Gastrocnemius medialis (tissue), 4 donors: Measurements from ENCODE around the gene TM9SF1. TPM values are rescaled to one million over a fixed set of nuclear protein-coding genes. Genes with fewer than 3 reads are reported as not detected.

Experiments used
- ATAC-seq, 2 donors: fragments of 150-250 bp; one replicate each; pipeline ENCODE4 v1.9.1; 2016
- DNase-seq, 2 donors: peaks; one replicate each; pipeline ENCODE4 v3.0.0-alpha.2; 2019
- H3K27ac ChIP-seq, 4 donors: fragments of 200-600 bp; sonication (generic); 1 replicate in 1 of 4; 2 replicates in 3 of 4; pipeline ENCODE4 v1.5.1; 2016 to 2018; ENCODE audit warnings: mild to moderate bottlenecking in 2 of 4, moderate library complexity in 1 of 4
- H3K27me3 ChIP-seq, 3 donors: fragments of 200-600 bp; sonication (generic) in 2 of 3; 1 replicate in 1 of 3; 2 replicates in 2 of 3; pipeline versions ENCODE4 v1.5.1 to v1.6.0; 2016 to 2019; ENCODE audit warnings: mild to moderate bottlenecking in 1 of 3, moderate library complexity in 1 of 3
- H3K36me3 ChIP-seq, 2 donors: fragments of 200-600 bp; sonication (generic) in 1 of 2; one replicate each; pipeline ENCODE4 v1.5.1; 2017 to 2018
- H3K4me1 ChIP-seq, 2 donors: fragments of 200-600 bp; sonication (generic) in 1 of 2; one replicate each; pipeline ENCODE4 v1.5.1; 2016 to 2017; ENCODE audit warnings: mild to moderate bottlenecking in 2 of 2
- H3K4me3 ChIP-seq, 4 donors: fragments of 200-600 bp; sonication (generic) in 3 of 4; 1 replicate in 1 of 4; 2 replicates in 3 of 4; pipeline ENCODE4 v1.5.1; 2016 to 2019; ENCODE audit warnings: mild to moderate bottlenecking in 2 of 4
- H3K9me3 ChIP-seq, 3 donors: fragments of 200-600 bp; sonication (generic) in 2 of 3; 1 replicate in 1 of 3; 2 replicates in 2 of 3; pipeline ENCODE4 v1.5.1; 2016 to 2019
- POLR2A ChIP-seq, 2 donors: fragments of 450-650 bp; IDR thresholded peaks; one replicate each; pipeline ENCODE4 v1.6.1; 2017; ENCODE audit warnings: antibody characterized with exemption in 2 of 2, mild to moderate bottlenecking in 2 of 2, moderate library complexity in 2 of 2
- in situ Hi-C, 4 donors: fragments of 200-750 bp; cut with MboI; loops; one replicate each; pipeline versions ENCODE4 v1.15.0 to v1.8.0; 2017; ENCODE audit warnings: low sequenced_read_pairs in 4 of 4
- intact Hi-C: fragments of 100-400 bp; cut with DNase I; formaldehyde crosslinking; loops from one replicate; pipeline ENCODE4 v1.15.1; 2023; ENCODE audit warnings: low total_unique reads
- total RNA-seq, 4 donors: library from RNA; depleted of rRNA; stranded (reverse); fragments of >200 nt; gene quantifications; one replicate each; pipeline versions ENCODE4 v1.1.0 to v1.2.3, GENCODE V29; 2016
- TF ChIP-seq, protein P1 (sequence below), 5 experiments: fragments of 450-650 bp in 3 of 5; fragments of 200-600 bp in 2 of 5; sonication (generic) in 2 of 5; IDR thresholded peaks in 4 of 5; conservative IDR thresholded peaks in 1 of 5; 1 replicate in 4 of 5; 2 replicates in 1 of 5; pipeline ENCODE4 v1.5.1; 2016 to 2019; ENCODE audit warnings: antibody characterized with exemption in 5 of 5, mild to moderate bottlenecking in 3 of 5, moderate library complexity in 3 of 5

Gene TM9SF1
- total RNA-seq, 4 donors from 2014 or later: 31.4 to 46.4 (median 36.7) TPM

DNA sequence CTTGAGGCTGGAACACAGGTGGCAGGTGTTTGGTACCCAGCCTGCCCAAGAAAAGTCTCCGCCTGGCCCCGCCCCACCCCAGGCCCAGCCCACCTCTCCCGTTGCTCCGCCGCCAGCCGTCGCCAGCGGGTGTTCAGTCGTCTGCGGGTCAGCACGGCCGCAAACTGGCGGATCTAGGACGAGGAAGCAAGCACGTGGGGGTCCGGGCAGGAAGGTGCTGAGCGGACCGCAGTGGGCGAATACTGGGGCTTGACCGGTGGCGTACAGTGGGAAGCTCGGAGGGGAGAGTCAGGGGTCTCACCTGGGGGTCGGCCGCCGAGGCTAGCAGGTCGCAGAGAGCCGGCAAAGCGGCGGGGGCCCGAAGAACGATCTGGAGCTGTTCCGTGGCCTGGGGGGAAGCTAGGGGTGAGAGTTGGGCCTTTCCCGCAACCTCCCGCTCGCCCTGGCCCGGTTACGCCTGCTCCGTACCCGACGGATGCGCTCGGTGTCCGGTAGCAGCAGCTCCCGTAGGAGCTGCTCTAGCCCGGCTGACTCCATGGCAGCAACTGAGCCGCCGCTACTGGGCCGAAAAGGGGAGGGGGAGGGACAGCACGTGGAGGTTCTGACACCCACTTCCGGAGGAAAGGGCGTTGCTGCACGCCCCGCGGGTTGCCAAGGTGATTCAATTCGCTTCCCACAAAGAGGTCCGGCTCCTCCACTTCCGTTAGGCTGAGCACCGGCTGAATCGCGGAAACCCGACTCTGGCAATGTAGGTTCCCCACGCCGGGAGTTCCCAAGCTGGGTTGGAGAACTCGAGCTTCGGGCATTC is 6.8 kb downstream of the TM9SF1 start, which contains the start of gene IPO4:
Gene IPO4, minus strand, starts transcription at position 566 of the 808 bp plus-strand sequence. Its CDS starts 29 bp downstream, at position 537.
- Histone ChIP-seq H3K9me3 (no peaks in the 10 kb centered on the region), H3K4me1 (peaks cover 12 to 16% of the 10 kb centered on the region in 2 donors), H3K27ac (peak within 1 kb of the TSS; percentile 83 to 90 (median 86)), H3K4me3 (peak within 1 kb of the TSS; percentile 62 to 84 (median 82)), H3K36me3 (peaks cover 0 to 55% of the 10 kb centered on the region in 2 donors), H3K27me3 (no peaks in the 10 kb centered on the region)
- peak; percentile 99 for ATAC-seq
- peak; percentile 96 to 97 for DNase-seq
- intact Hi-C loops (loop anchor here (1.0 kb wide), 3 partner anchors 27 to 44 kb away; partner anchors contain the start of genes GMPR2, IRF9, NEDD8 and RNF31), in situ Hi-C loops (no loop called here)
- TF ChIP-seq, protein P1, sequence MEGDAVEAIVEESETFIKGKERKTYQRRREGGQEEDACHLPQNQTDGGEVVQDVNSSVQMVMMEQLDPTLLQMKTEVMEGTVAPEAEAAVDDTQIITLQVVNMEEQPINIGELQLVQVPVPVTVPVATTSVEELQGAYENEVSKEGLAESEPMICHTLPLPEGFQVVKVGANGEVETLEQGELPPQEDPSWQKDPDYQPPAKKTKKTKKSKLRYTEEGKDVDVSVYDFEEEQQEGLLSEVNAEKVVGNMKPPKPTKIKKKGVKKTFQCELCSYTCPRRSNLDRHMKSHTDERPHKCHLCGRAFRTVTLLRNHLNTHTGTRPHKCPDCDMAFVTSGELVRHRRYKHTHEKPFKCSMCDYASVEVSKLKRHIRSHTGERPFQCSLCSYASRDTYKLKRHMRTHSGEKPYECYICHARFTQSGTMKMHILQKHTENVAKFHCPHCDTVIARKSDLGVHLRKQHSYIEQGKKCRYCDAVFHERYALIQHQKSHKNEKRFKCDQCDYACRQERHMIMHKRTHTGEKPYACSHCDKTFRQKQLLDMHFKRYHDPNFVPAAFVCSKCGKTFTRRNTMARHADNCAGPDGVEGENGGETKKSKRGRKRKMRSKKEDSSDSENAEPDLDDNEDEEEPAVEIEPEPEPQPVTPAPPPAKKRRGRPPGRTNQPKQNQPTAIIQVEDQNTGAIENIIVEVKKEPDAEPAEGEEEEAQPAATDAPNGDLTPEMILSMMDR (IDR thresholded peaks at IDR 0.05 in 4 of 5, conservative IDR thresholded peaks at IDR 0.05 in 1 of 5): no peak
- TF ChIP-seq POLR2A (IDR thresholded peaks at IDR 0.05): peak; percentile 86

DNA sequence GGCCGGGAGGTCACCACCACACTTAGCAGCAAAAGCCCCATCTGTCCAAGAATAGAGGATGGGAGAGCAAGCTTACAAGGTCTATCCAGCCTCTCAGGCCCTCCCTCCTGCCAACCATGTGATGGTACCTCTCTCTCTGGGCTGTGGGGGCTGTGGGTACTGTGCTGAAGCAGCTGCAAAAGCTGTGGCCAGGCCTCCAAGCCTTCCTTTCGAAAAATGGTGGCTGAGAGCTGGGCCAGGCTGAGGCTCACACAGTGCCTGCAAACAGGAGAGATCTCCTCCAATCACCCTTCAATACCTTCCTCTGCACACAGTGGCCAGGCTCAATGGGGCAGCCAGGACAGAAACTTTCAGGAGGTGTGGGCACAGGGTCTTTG is 7.7 kb downstream of the TM9SF1 start:
- Histone ChIP-seq H3K27me3 (no peaks in the 10 kb centered on the region), H3K27ac (peak overlapping the region; percentile 83 to 90 (median 86)), H3K4me3 (peak overlapping the region in 3 of 4 donors; percentile 80 to 84 (median 84)), H3K9me3 (no peaks in the 10 kb centered on the region), H3K4me1 (peaks cover 12 to 16% of the 10 kb centered on the region in 2 donors), H3K36me3 (peaks cover 0 to 58% of the 10 kb centered on the region in 2 donors)
- intact Hi-C loops: no loop called here
- in situ Hi-C loops: no loop called here
- DNase-seq (no peak), ATAC-seq (no peak)
- TF ChIP-seq, protein P1 (IDR thresholded peaks at IDR 0.05 in 4 of 5, conservative IDR thresholded peaks at IDR 0.05 in 1 of 5): no peak
- no peak for TF ChIP-seq POLR2A (IDR thresholded peaks at IDR 0.05)

GRCh38 chr14:24186831-24187538 is 8.3 kb downstream of the TM9SF1 start:
- no peak for ATAC-seq
- no peaks in the 10 kb centered on the region for H3K9me3 ChIP-seq
- in situ Hi-C loops (no loop called here), intact Hi-C loops (no loop called here)
- peaks cover 0 to 58% of the 10 kb centered on the region in 2 donors for H3K36me3 ChIP-seq
- peaks cover 12 to 16% of the 10 kb centered on the region in 2 donors for H3K4me1 ChIP-seq
- peak overlapping the region in 1 of 4 donors; percentile 89 for H3K27ac ChIP-seq
- no peaks in the 10 kb centered on the region for H3K27me3 ChIP-seq
- TF ChIP-seq, protein P1 (IDR thresholded peaks at IDR 0.05 in 4 of 5, conservative IDR thresholded peaks at IDR 0.05 in 1 of 5): no peak
- no peak for TF ChIP-seq POLR2A (IDR thresholded peaks at IDR 0.05)
- peak overlapping the region in 1 of 4 donors; percentile 84 for H3K4me3 ChIP-seq
- DNase-seq: no peak

GRCh38 chr14:24185741-24186140 is 9.5 kb downstream of the TM9SF1 start:
- Histone ChIP-seq H3K27ac (no peak overlapping the region), H3K4me1 (peaks cover 12 to 16% of the 10 kb centered on the region in 2 donors), H3K27me3 (no peaks in the 10 kb centered on the region), H3K9me3 (no peaks in the 10 kb centered on the region), H3K4me3 (no peak overlapping the region), H3K36me3 (peaks cover 0 to 64% of the 10 kb centered on the region in 2 donors)
- in situ Hi-C loops: no loop called here
- no peak for ATAC-seq
- intact Hi-C loops: no loop called here
- TF ChIP-seq, protein P1 (IDR thresholded peaks at IDR 0.05 in 4 of 5, conservative IDR thresholded peaks at IDR 0.05 in 1 of 5): no peak
- no peak for TF ChIP-seq POLR2A (IDR thresholded peaks at IDR 0.05)
- DNase-seq: no peak
